ENCODE data around the gene EML4. TPM values are rescaled to one million over a fixed set of nuclear protein-coding genes. Genes with fewer than 3 reads are reported as not detected.

EML4 gene
- total RNA-seq, 1 experiment from 2014 or later, result 52.0 TPM

DNA sequence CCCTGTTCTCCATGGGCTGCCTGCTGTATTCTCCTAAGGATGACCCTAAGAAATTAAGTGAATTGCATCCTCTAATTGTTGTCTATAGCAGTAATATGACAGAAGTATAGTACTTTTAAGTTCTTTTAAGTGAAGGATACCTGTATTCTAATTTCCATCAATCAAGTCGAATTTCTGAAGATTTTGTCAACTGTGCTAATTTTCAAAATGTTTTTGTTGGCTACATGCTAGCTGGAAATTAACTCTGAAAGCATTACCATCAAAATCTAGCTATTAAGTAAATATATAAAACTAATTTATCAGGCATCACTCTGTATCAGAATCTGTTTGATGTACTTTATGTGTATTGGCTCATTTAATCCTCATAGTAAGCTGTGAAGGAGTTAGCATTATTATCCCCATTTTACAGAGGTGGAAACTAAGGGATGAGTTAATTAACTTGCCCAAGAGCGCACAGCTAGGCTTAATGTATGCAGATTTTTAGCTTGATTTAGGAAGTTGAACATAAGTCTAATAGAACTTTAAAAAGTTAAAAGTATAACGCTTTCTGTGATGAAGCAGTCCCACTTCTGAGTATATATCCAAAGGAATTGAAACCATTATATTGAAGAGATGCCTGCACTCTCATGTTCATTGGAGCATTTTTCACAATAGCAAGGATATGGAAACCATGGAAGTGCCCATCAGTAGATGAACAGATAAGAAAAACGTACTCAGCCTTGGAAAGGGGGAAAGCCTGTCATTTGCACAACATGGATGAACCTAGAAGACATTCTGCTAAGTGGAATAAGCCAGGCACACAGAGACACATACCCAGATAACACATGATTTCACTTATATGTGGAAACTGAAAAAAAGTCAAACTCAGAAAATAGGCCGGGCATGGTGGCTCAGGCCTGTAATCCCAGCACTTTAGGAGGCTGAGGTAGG, 32.0 kb downstream of the EML4 start:
- H4K20me1 ChIP-seq (ENCODE audit: insufficient read depth), result peaks cover 10% of the 10 kb centered on the region
- CTCF ChIA-PET, result no interaction called here

DNA sequence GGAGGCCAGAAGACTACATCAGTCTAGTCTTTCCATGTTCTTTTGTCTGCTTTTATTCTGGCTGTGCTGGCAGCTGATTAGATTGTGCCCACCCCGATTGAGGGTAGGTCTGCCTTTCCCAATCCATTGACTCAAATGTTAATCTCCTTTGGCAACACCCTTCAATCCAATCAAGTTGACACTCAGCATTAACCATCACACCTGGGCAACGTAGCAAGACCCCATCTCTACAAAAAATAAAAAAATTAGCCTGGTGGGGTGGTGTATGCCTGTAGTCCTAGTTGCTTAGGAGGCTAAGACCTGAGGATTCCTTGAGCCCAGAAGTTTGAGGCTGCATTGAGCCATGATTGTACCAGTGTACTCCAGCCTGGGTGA, 33.5 kb downstream of the EML4 start:
- Histone ChIP-seq H3K9me2 (ENCODE audit: insufficient read depth) (no peaks in the 10 kb centered on the region; the same call in 1 of the 2 replicates), H4K20me1 (ENCODE audit: insufficient read depth) (peaks cover 10% of the 10 kb centered on the region), H3K27me3 (ENCODE audit: insufficient read depth, low read depth) (no peaks in the 10 kb centered on the region), H3K4me3 (no peak overlapping the region), H3F3A (ENCODE audit: insufficient read depth, low read depth) (peaks cover 7% of the 10 kb centered on the region; the same call in 1 of the 2 replicates), H3K4me1 (replicated peaks; ENCODE audit: insufficient read depth) (no peaks in the 10 kb centered on the region), H3K9me3 (ENCODE audit: insufficient read depth, low read depth) (no peaks in the 10 kb centered on the region), H3K36me3 (ENCODE audit: low read depth) (no peaks in the 10 kb centered on the region), H2AFZ (no peak overlapping the region), H3K79me2 (ENCODE audit: low read depth) (peaks cover 51% of the 10 kb centered on the region), H3K4me2 (no peak overlapping the region), H3K27ac (no peak overlapping the region)
- no peak for DNase-seq
- ChIA-PET CTCF (no interaction called here), POLR2A (ENCODE audit: unreplicated experiment) (no interaction called here)
- intact Hi-C loops (cut with micrococcal nuclease; ENCODE audit: unreplicated experiment), result no loop called here
- BruUV-seq (replicated peaks), result no TSS peak
- TF ChIP-seq EZH2 (IDR thresholded peaks at IDR 0.05; ENCODE audit: low read depth) (no peak), CTCF (conservative IDR thresholded peaks at IDR 0.05) (no peak)

More for the DNA sequence above, 32.0 kb downstream of the EML4 start:
- no peaks in the 10 kb centered on the region for H3K9me3 ChIP-seq (ENCODE audit: insufficient read depth, low read depth)
- no peaks in the 10 kb centered on the region for H3K27me3 ChIP-seq (ENCODE audit: insufficient read depth, low read depth)
- DNase-seq, result no peak
- POLR2A ChIA-PET (ENCODE audit: unreplicated experiment), result no interaction called here
- H2AFZ ChIP-seq, result no peak overlapping the region
- H3K9me2 ChIP-seq (ENCODE audit: insufficient read depth), result no peaks in the 10 kb centered on the region; the same call in 1 of the 2 replicates
- intact Hi-C loops (cut with micrococcal nuclease; ENCODE audit: unreplicated experiment), result no loop called here
- H3K4me2 ChIP-seq, result no peak overlapping the region
- no peak overlapping the region for H3K4me3 ChIP-seq
- H3K79me2 ChIP-seq (ENCODE audit: low read depth), result peaks cover 52% of the 10 kb centered on the region
- no peak overlapping the region for H3K27ac ChIP-seq
- H3K4me1 ChIP-seq (replicated peaks; ENCODE audit: insufficient read depth), result no peaks in the 10 kb centered on the region
- H3F3A ChIP-seq (ENCODE audit: insufficient read depth, low read depth), result peaks cover 7% of the 10 kb centered on the region; the same call in 1 of the 2 replicates
- H3K36me3 ChIP-seq (ENCODE audit: low read depth), result no peaks in the 10 kb centered on the region
- TF ChIP-seq CTCF (conservative IDR thresholded peaks at IDR 0.05) (no peak), EZH2 (IDR thresholded peaks at IDR 0.05; ENCODE audit: low read depth) (no peak)
- BruUV-seq (replicated peaks), result no TSS peak

GRCh38 chr2:42203792-42204191, 34.6 kb downstream of the EML4 start:
- Histone ChIP-seq H3F3A (ENCODE audit: insufficient read depth, low read depth) (peaks cover 7% of the 10 kb centered on the region; the same call in 1 of the 2 replicates), H4K20me1 (ENCODE audit: insufficient read depth) (peaks cover 10% of the 10 kb centered on the region), H3K4me1 (replicated peaks; ENCODE audit: insufficient read depth) (no peaks in the 10 kb centered on the region), H3K9me2 (ENCODE audit: insufficient read depth) (no peaks in the 10 kb centered on the region; the same call in 1 of the 2 replicates), H2AFZ (no peak overlapping the region), H3K4me3 (no peak overlapping the region), H3K27me3 (ENCODE audit: insufficient read depth, low read depth) (no peaks in the 10 kb centered on the region), H3K27ac (no peak overlapping the region), H3K9me3 (ENCODE audit: insufficient read depth, low read depth) (no peaks in the 10 kb centered on the region), H3K4me2 (no peak overlapping the region), H3K79me2 (ENCODE audit: low read depth) (peaks cover 43% of the 10 kb centered on the region), H3K36me3 (ENCODE audit: low read depth) (no peaks in the 10 kb centered on the region)
- CTCF ChIA-PET, result no interaction called here
- intact Hi-C loops (cut with micrococcal nuclease; ENCODE audit: unreplicated experiment), result no loop called here
- TF ChIP-seq CTCF (conservative IDR thresholded peaks at IDR 0.05) (no peak), EZH2 (IDR thresholded peaks at IDR 0.05; ENCODE audit: low read depth) (no peak)
- no peak for DNase-seq
- POLR2A ChIA-PET (ENCODE audit: unreplicated experiment), result no interaction called here
- BruUV-seq (replicated peaks), result no TSS peak
